Duodenal mucosa (tissue), 2 donors: Measurements from ENCODE around the gene TNS1.

Experiments
- H3K27ac ChIP-seq: one replicate; pipeline ENCODE4 v1.7.0; 2013; ENCODE audit warnings: low read depth, low read length
- H3K27me3 ChIP-seq, 2 donors: one replicate each; pipeline ENCODE4 v1.7.0; 2013; ENCODE audit warnings: low read length in 2 of 2, control low read depth in 1 of 2; ENCODE audit not compliant: insufficient read depth in 2 of 2, control insufficient read depth in 1 of 2
- H3K36me3 ChIP-seq, 2 donors: one replicate each; pipeline ENCODE4 v1.7.0; 2013; ENCODE audit warnings: low read length in 2 of 2, control low read depth in 1 of 2; ENCODE audit not compliant: insufficient read depth in 2 of 2, control insufficient read depth in 1 of 2
- H3K4me1 ChIP-seq, 2 donors: one replicate each; pipeline ENCODE4 v1.7.0; 2013; ENCODE audit warnings: low read length in 2 of 2, control low read depth in 1 of 2; ENCODE audit not compliant: insufficient read depth in 2 of 2, control insufficient read depth in 1 of 2
- H3K4me3 ChIP-seq, 2 donors: one replicate each; pipeline ENCODE4 v1.7.0; 2013; ENCODE audit warnings: low read length in 2 of 2, low read depth in 1 of 2
- H3K9ac ChIP-seq, 2 donors: one replicate each; pipeline ENCODE4 v1.7.0; 2013; ENCODE audit warnings: low read length in 2 of 2, low read depth in 1 of 2
- H3K9me3 ChIP-seq, 2 donors: one replicate each; pipeline ENCODE4 v1.7.0; 2013; ENCODE audit warnings: low read length in 2 of 2, control low read depth in 1 of 2; ENCODE audit not compliant: control insufficient read depth in 1 of 2

Gene TNS1

GRCh38 chr2:217826991-217827390 is 175.8 kb downstream of the TNS1 start:
- peaks cover 4 to 7% of the 10 kb centered on the region in 2 donors for H3K4me1 ChIP-seq
- H3K9ac ChIP-seq, result no peak overlapping the region
- no peaks in the 10 kb centered on the region for H3K9me3 ChIP-seq
- H3K36me3 ChIP-seq, result peaks cover 5 to 18% of the 10 kb centered on the region in 2 donors
- H3K27me3 ChIP-seq, result no peaks in the 10 kb centered on the region
- no peak overlapping the region for H3K27ac ChIP-seq
- H3K4me3 ChIP-seq, result no peak overlapping the region

- peaks cover 4 to 7% of the 10 kb centered on the region in 2 donors for H3K4me1 ChIP-seq
These were observed 176.3 kb downstream of the TNS1 start for GRCh38 chr2:217826520-217826919.

GRCh38 chr2:217825469-217826235 is 177.1 kb downstream of the TNS1 start:
- H3K4me3 ChIP-seq, result no peak overlapping the region
- H3K9me3 ChIP-seq, result no peaks in the 10 kb centered on the region
- H3K27ac ChIP-seq, result no peak overlapping the region
- H3K9ac ChIP-seq, result no peak overlapping the region
- H3K27me3 ChIP-seq, result no peaks in the 10 kb centered on the region
- H3K4me1 ChIP-seq, result peaks cover 7% of the 10 kb centered on the region in 2 donors
- H3K36me3 ChIP-seq, result peaks cover 2 to 12% of the 10 kb centered on the region in 2 donors

More at GRCh38 chr2:217826520-217826919, 176.3 kb downstream of the TNS1 start:
- no peak overlapping the region for H3K9ac ChIP-seq
- no peaks in the 10 kb centered on the region for H3K9me3 ChIP-seq
- no peak overlapping the region for H3K27ac ChIP-seq
- peaks cover 5 to 18% of the 10 kb centered on the region in 2 donors for H3K36me3 ChIP-seq
- no peaks in the 10 kb centered on the region for H3K27me3 ChIP-seq
- H3K4me3 ChIP-seq, result no peak overlapping the region

GRCh38 chr2:217824223-217824622 is 178.6 kb downstream of the TNS1 start:
- Histone ChIP-seq H3K27ac (no peak overlapping the region), H3K4me1 (peaks cover 7 to 11% of the 10 kb centered on the region in 2 donors), H3K9me3 (no peaks in the 10 kb centered on the region), H3K36me3 (peaks cover 0 to 5% of the 10 kb centered on the region in 2 donors), H3K9ac (no peak overlapping the region), H3K4me3 (no peak overlapping the region), H3K27me3 (no peaks in the 10 kb centered on the region)

GRCh38 chr2:217823626-217824025 is 179.2 kb downstream of the TNS1 start:
- H3K4me3 ChIP-seq, result no peak overlapping the region
- H3K36me3 ChIP-seq, result peaks cover 0 to 5% of the 10 kb centered on the region in 2 donors
- H3K27ac ChIP-seq, result no peak overlapping the region
- H3K9me3 ChIP-seq, result no peaks in the 10 kb centered on the region
- peaks cover 7 to 11% of the 10 kb centered on the region in 2 donors for H3K4me1 ChIP-seq
- H3K9ac ChIP-seq, result no peak overlapping the region
- H3K27me3 ChIP-seq, result no peaks in the 10 kb centered on the region

- Histone ChIP-seq H3K36me3 (peaks cover 4 to 5% of the 10 kb centered on the region in 2 donors), H3K4me3 (no peak overlapping the region), H3K27ac (no peak overlapping the region), H3K27me3 (no peaks in the 10 kb centered on the region), H3K4me1 (peaks cover 7 to 8% of the 10 kb centered on the region in 2 donors), H3K9me3 (no peaks in the 10 kb centered on the region), H3K9ac (no peak overlapping the region)
These were observed 180.2 kb downstream of the TNS1 start for GRCh38 chr2:217822296-217823252.

GRCh38 chr2:217821536-217822147 is 181.2 kb downstream of the TNS1 start:
- no peaks in the 10 kb centered on the region for H3K9me3 ChIP-seq
- peaks cover 0 to 8% of the 10 kb centered on the region in 2 donors for H3K4me1 ChIP-seq
- no peak overlapping the region for H3K9ac ChIP-seq
- H3K36me3 ChIP-seq, result peaks cover 4 to 8% of the 10 kb centered on the region in 2 donors
- no peaks in the 10 kb centered on the region for H3K27me3 ChIP-seq
- H3K27ac ChIP-seq, result no peak overlapping the region
- no peak overlapping the region for H3K4me3 ChIP-seq

- H3K4me3 ChIP-seq, result no peak overlapping the region
- H3K4me1 ChIP-seq, result peaks cover 6 to 13% of the 10 kb centered on the region in 2 donors
- no peak overlapping the region for H3K9ac ChIP-seq
- peaks cover 4 to 8% of the 10 kb centered on the region in 2 donors for H3K36me3 ChIP-seq
- no peak overlapping the region for H3K27ac ChIP-seq
- H3K9me3 ChIP-seq, result no peaks in the 10 kb centered on the region
- H3K27me3 ChIP-seq, result no peaks in the 10 kb centered on the region
These were observed 181.9 kb downstream of the TNS1 start for GRCh38 chr2:217820904-217821303.

GRCh38 chr2:217820091-217820819 is 182.5 kb downstream of the TNS1 start:
- H3K27ac ChIP-seq, result no peak overlapping the region
- H3K4me1 ChIP-seq, result peaks cover 7 to 13% of the 10 kb centered on the region in 2 donors
- no peaks in the 10 kb centered on the region for H3K9me3 ChIP-seq
- H3K4me3 ChIP-seq, result no peak overlapping the region
- no peaks in the 10 kb centered on the region for H3K27me3 ChIP-seq
- no peak overlapping the region for H3K9ac ChIP-seq
- peaks cover 4 to 8% of the 10 kb centered on the region in 2 donors for H3K36me3 ChIP-seq
